ENCODE data around the gene ACTL6B.

Gene ACTL6B

GRCh38 chr7:100683659-100684533, 27.6 kb upstream of the ACTL6B start:
- DNase-seq (ENCODE audit: low spot score): no peak

GRCh38 chr7:100682991-100683658, 26.9 kb upstream of the ACTL6B start:
- no peak for DNase-seq (ENCODE audit: low spot score)

GRCh38 chr7:100682228-100682741, 26.0 kb upstream of the ACTL6B start:
- DNase-seq (ENCODE audit: low spot score): no peak

- no peak for DNase-seq (ENCODE audit: low spot score)
These were observed 25.4 kb upstream of the ACTL6B start for GRCh38 chr7:100681491-100682227.

GRCh38 chr7:100680576-100681271, 24.5 kb upstream of the ACTL6B start:
- no peak for DNase-seq (ENCODE audit: low spot score)

- peak; percentile 42 for DNase-seq (ENCODE audit: low spot score)
These were observed 23.8 kb upstream of the ACTL6B start for GRCh38 chr7:100679927-100680575.

- DNase-seq (ENCODE audit: low spot score): no peak
These were observed 23.1 kb upstream of the ACTL6B start for GRCh38 chr7:100679129-100679926.

GRCh38 chr7:100678291-100678984, 22.2 kb upstream of the ACTL6B start:
- DNase-seq (ENCODE audit: low spot score): peak; percentile 59

GRCh38 chr7:100677308-100678267, 21.3 kb upstream of the ACTL6B start:
- no peak for DNase-seq (ENCODE audit: low spot score)

GRCh38 chr7:100676501-100677306, 20.5 kb upstream of the ACTL6B start:
- DNase-seq (ENCODE audit: low spot score): no peak

- DNase-seq (ENCODE audit: low spot score): peak; percentile 94
These were observed 19.5 kb upstream of the ACTL6B start for GRCh38 chr7:100675581-100676350.

GRCh38 chr7:100675105-100675451, 18.8 kb upstream of the ACTL6B start:
- DNase-seq (ENCODE audit: low spot score): peak; percentile 59

GRCh38 chr7:100674411-100675104, 18.3 kb upstream of the ACTL6B start:
- peak; percentile 70 for DNase-seq (ENCODE audit: low spot score)

GRCh38 chr7:100673942-100674410, 17.7 kb upstream of the ACTL6B start:
- peak; percentile 58 for DNase-seq (ENCODE audit: low spot score)

- peak; percentile 99 for DNase-seq (ENCODE audit: low spot score)
These were observed 17.2 kb upstream of the ACTL6B start, which contains the start of gene GNB2 for GRCh38 chr7:100673302-100673941. Gene GNB2, plus strand, starts transcription at chr7:100673740. Its CDS starts 2,526 bp downstream, at chr7:100676266.
